IMR-90 (cell line): ENCODE data around the gene ZNF700.

Experiments used
- BHLHE40 ChIP-seq: fragments of 150-350 bp; IDR thresholded peaks from 2 replicates; pipeline ENCODE4 v1.6.1; 2016; ENCODE audit warnings: mild to moderate bottlenecking, low read depth, low read length
- CEBPB ChIP-seq: IDR thresholded peaks from 2 replicates; pipeline ENCODE4 v1.6.1; 2012; ENCODE audit warnings: low read depth, low read length, improper control_type of control experiment
- CTCF ChIP-seq: conservative IDR thresholded peaks from 2 replicates; pipeline ENCODE4 v1.5.1; 2012; ENCODE audit warnings: mild to moderate bottlenecking, low read depth, low read length, improper control_type of control experiment
- MAFK ChIP-seq: IDR thresholded peaks from 2 replicates; pipeline ENCODE4 v1.6.1; 2012; ENCODE audit warnings: low read depth, low read length, improper control_type of control experiment
- MXI1 ChIP-seq: IDR thresholded peaks from 2 replicates; pipeline ENCODE4 v1.6.1; 2012; ENCODE audit warnings: low read depth, mild to moderate bottlenecking, low read length, moderate library complexity, borderline replicate concordance
- POLR2A ChIP-seq: IDR thresholded peaks from 2 replicates; pipeline ENCODE4 v1.6.1; 2012; ENCODE audit warnings: mild to moderate bottlenecking, low read depth, low read length
- RCOR1 ChIP-seq: IDR thresholded peaks from 2 replicates; pipeline ENCODE4 v1.6.1; 2012; ENCODE audit warnings: mild to moderate bottlenecking, low read length, improper control_type of control experiment; ENCODE audit not compliant: insufficient replicate concordance
- RFX5 ChIP-seq: IDR thresholded peaks from 2 replicates; pipeline ENCODE4 v1.8.0; 2012; ENCODE audit warnings: low read depth, mild to moderate bottlenecking, low read length, moderate library complexity
- TF ChIP-seq, protein P1 (sequence below): fragments of 150-350 bp; IDR thresholded peaks from 2 replicates; pipeline ENCODE4 v1.6.1; 2017; ENCODE audit warnings: mild to moderate bottlenecking, antibody characterized with exemption, low read length, low read depth

- no peak for TF ChIP-seq BHLHE40
- TF ChIP-seq RFX5 = no peak
- no peak for TF ChIP-seq POLR2A
- TF ChIP-seq CTCF = no peak
- no peak for TF ChIP-seq CEBPB
- no peak for TF ChIP-seq MAFK
- no peak for TF ChIP-seq MXI1
- TF ChIP-seq RCOR1 = no peak
- TF ChIP-seq, protein P1, sequence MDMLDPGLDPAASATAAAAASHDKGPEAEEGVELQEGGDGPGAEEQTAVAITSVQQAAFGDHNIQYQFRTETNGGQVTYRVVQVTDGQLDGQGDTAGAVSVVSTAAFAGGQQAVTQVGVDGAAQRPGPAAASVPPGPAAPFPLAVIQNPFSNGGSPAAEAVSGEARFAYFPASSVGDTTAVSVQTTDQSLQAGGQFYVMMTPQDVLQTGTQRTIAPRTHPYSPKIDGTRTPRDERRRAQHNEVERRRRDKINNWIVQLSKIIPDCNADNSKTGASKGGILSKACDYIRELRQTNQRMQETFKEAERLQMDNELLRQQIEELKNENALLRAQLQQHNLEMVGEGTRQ = no peak
Measured at GRCh38 chr19:11931051-11931450, 6.1 kb downstream of the ZNF700 start.
